ENCODE data around the gene MMP28. TPM values are rescaled to one million over a fixed set of nuclear protein-coding genes. Genes with fewer than 3 reads are reported as not detected.

MMP28 gene
- total and polyA plus RNA-seq, 2 of the 4 experiments (the other 2 are of a cell fraction) = 0.18 TPM; not detected in 1

DNA sequence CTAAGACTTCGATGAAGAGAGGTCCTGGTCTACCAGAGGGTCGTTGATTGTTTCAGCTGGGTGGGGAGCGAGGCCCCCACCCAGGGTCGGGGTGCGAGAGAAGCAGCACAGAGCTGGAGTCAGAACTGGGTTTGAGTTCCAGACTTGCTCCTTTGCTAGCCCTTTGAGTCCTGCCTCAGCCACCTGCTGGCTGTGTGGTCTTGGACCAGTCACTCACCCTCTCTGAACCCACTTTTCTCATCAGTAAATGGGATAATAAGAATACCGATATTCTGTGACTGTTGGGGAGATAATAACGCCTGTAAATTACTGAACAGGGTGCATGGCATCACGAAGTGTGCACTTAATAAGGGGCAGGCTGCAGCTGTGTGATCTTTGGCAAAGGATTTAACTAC lies 427 bp upstream of the MMP28 start:
- H3K9ac ChIP-seq (ENCODE audit: low read depth, low read length) = 0 out of 2 replicates have a peak overlapping the region, but pooled peaks have one; percentile 22
- ChIA-PET CTCF (interaction anchor here (0.7 to 1.3 kb wide), 3 partner anchors 9 to 32 kb away, joined by 3 to 6 read pairs (median 3); no protein-coding TSS in a partner anchor), POLR2A (ENCODE audit: unreplicated experiment) (no interaction called here)
- intact Hi-C loops (cut with micrococcal nuclease) (no loop called here), dilution Hi-C loops (cut with HindIII; ENCODE audit: low sequenced_read_pairs, unreplicated experiment) (no loop called here), in situ Hi-C loops (cut with MboI; ENCODE audit: low sequenced_read_pairs) (no loop called here)
- H2BK5ac ChIP-seq (ENCODE audit: low read depth, low read length, poor library complexity, severe bottlenecking) = no peak overlapping the region
- no peaks in the 10 kb centered on the region for H3K36me3 ChIP-seq (ENCODE audit: control insufficient read depth, insufficient read depth, low read length)
- DNase-seq (no peak), ATAC-seq (ENCODE audit: low read depth) (no peak)
- no peak overlapping the region for H3K23ac ChIP-seq (ENCODE audit: low read depth, low read length)
- no peak overlapping the region for H3K27ac ChIP-seq (ENCODE audit: insufficient read depth, low read length)
- no TSS peak for BruUV-seq (replicated peaks)
- H2BK20ac ChIP-seq (ENCODE audit: low read depth, low read length) = no peak overlapping the region
- no peak overlapping the region for H2AK9ac ChIP-seq (replicated peaks; ENCODE audit: low read depth, low read length, poor library complexity)
- 57% methylated on average over 2 of the region's 8 CpGs; no CpG with 5 or more reads in 1 of the 2 experiments for WGBS, 2 experiments (ENCODE audit: extremely low coverage in 2 of 2, insufficient read length in 1 of 2)
- H2BK15ac ChIP-seq (ENCODE audit: low read depth, low read length) = no peak overlapping the region; the same call in 2 of the 3 replicates
- peak overlapping the region; percentile 90 for H2AFZ ChIP-seq (replicated peaks; ENCODE audit: low read length, poor library complexity)
- TF ChIP-seq RAD21 (IDR thresholded peaks at IDR 0.05; ENCODE audit: low read length) (no peak), BHLHE40 (IDR thresholded peaks at IDR 0.05; ENCODE audit: low read depth, low read length) (no peak), SMC3 (IDR thresholded peaks at IDR 0.05; ENCODE audit: low read depth, low read length) (no peak), RCOR1 (IDR thresholded peaks at IDR 0.05; ENCODE audit: insufficient replicate concordance, low read length) (no peak), FOS (IDR thresholded peaks at IDR 0.05; ENCODE audit: low read depth, low read length) (no peak), CEBPB (IDR thresholded peaks at IDR 0.05; ENCODE audit: low read depth, low read length) (no peak), POLR2A (IDR thresholded peaks at IDR 0.05; ENCODE audit: low read depth, low read length) (no peak), RFX5 (IDR thresholded peaks at IDR 0.05; ENCODE audit: low read depth, low read length) (no peak), MXI1 (IDR thresholded peaks at IDR 0.05; ENCODE audit: borderline replicate concordance, low read depth, low read length) (no peak), MAZ (IDR thresholded peaks at IDR 0.05; ENCODE audit: borderline replicate concordance, low read depth, low read length) (no peak), MAFK (IDR thresholded peaks at IDR 0.05; ENCODE audit: low read depth, low read length) (no peak), NFE2L2 (IDR thresholded peaks at IDR 0.05; ENCODE audit: low read depth, low read length) (no peak), CHD1 (IDR thresholded peaks at IDR 0.05; ENCODE audit: low read depth, low read length) (no peak)
- TF ChIP-seq, protein P1, sequence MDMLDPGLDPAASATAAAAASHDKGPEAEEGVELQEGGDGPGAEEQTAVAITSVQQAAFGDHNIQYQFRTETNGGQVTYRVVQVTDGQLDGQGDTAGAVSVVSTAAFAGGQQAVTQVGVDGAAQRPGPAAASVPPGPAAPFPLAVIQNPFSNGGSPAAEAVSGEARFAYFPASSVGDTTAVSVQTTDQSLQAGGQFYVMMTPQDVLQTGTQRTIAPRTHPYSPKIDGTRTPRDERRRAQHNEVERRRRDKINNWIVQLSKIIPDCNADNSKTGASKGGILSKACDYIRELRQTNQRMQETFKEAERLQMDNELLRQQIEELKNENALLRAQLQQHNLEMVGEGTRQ (IDR thresholded peaks at IDR 0.05; ENCODE audit: low read depth, low read length) = no peak
- TF ChIP-seq, protein P2, sequence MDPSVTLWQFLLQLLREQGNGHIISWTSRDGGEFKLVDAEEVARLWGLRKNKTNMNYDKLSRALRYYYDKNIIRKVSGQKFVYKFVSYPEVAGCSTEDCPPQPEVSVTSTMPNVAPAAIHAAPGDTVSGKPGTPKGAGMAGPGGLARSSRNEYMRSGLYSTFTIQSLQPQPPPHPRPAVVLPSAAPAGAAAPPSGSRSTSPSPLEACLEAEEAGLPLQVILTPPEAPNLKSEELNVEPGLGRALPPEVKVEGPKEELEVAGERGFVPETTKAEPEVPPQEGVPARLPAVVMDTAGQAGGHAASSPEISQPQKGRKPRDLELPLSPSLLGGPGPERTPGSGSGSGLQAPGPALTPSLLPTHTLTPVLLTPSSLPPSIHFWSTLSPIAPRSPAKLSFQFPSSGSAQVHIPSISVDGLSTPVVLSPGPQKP (IDR thresholded peaks at IDR 0.05; ENCODE audit: borderline replicate concordance, low read depth, low read length) = no peak
- TF ChIP-seq, protein P3, sequence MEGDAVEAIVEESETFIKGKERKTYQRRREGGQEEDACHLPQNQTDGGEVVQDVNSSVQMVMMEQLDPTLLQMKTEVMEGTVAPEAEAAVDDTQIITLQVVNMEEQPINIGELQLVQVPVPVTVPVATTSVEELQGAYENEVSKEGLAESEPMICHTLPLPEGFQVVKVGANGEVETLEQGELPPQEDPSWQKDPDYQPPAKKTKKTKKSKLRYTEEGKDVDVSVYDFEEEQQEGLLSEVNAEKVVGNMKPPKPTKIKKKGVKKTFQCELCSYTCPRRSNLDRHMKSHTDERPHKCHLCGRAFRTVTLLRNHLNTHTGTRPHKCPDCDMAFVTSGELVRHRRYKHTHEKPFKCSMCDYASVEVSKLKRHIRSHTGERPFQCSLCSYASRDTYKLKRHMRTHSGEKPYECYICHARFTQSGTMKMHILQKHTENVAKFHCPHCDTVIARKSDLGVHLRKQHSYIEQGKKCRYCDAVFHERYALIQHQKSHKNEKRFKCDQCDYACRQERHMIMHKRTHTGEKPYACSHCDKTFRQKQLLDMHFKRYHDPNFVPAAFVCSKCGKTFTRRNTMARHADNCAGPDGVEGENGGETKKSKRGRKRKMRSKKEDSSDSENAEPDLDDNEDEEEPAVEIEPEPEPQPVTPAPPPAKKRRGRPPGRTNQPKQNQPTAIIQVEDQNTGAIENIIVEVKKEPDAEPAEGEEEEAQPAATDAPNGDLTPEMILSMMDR (conservative IDR thresholded peaks at IDR 0.05; ENCODE audit: low read depth, low read length) = no peak
- H4K5ac ChIP-seq (ENCODE audit: low read depth, low read length) = no peak overlapping the region
- H3K79me1 ChIP-seq (ENCODE audit: low read depth in 1 of 2, low read length in 2 of 2) = no peaks in the 10 kb centered on the region
- no peak overlapping the region for H2BK120ac ChIP-seq (ENCODE audit: low read depth, low read length)
- no peak overlapping the region for H4K8ac ChIP-seq (ENCODE audit: low read depth in 2 of 2, low read length in 2 of 2)
- H3K4me2 ChIP-seq (ENCODE audit: low read depth, low read length) = peak overlapping the region; percentile 94
- H3K4me1 ChIP-seq (ENCODE audit: control insufficient read depth, insufficient read depth, low read length) = no peaks in the 10 kb centered on the region; the same call in 1 of the 2 replicates
- peak overlapping the region; percentile 81; the same call in 1 of the 2 replicates for H3K14ac ChIP-seq (replicated peaks; ENCODE audit: low read depth, low read length)
- H3K4me3 ChIP-seq (ENCODE audit: insufficient read depth, low read depth, low read length) = peak overlapping the region; percentile 43
- no peaks in the 10 kb centered on the region for H4K20me1 ChIP-seq (ENCODE audit: insufficient read depth, low read length)
- no peaks in the 10 kb centered on the region for H3K9me3 ChIP-seq (ENCODE audit: control insufficient read depth, insufficient read depth, low read length)
- no peak overlapping the region for H3K18ac ChIP-seq (ENCODE audit: low read depth, low read length)
- peak overlapping the region; percentile 52; the same call in 1 of the 2 replicates for H3K4ac ChIP-seq (ENCODE audit: low read depth, low read length)
- no peaks in the 10 kb centered on the region for H3K9me1 ChIP-seq (ENCODE audit: insufficient read depth, low read length)
- peaks cover 65% of the 10 kb centered on the region for H3K27me3 ChIP-seq (ENCODE audit: control insufficient read depth, insufficient read depth, low read length)
- no peak overlapping the region for H2AK5ac ChIP-seq (ENCODE audit: low read depth, low read length)
- no peak overlapping the region; the same call in 1 of the 2 replicates for H4K91ac ChIP-seq (ENCODE audit: insufficient read depth, low read depth, low read length)
- H3K56ac ChIP-seq (ENCODE audit: extremely low read depth, insufficient read depth, low read length) = no peak overlapping the region

Measured in IMR-90 (cell line).